Ovary (tissue), 9 donors: ENCODE data around the gene ROBO1. TPM values are rescaled to one million over a fixed set of nuclear protein-coding genes. Genes with fewer than 3 reads are reported as not detected.
"Not testable (repeated sequence)": the region's sequence is repeated elsewhere in the genome, so short reads cannot be mapped to it uniquely, and the experiment has no call there.

ENCODE experiments used
- DNase-seq, 5 donors: peaks; one replicate each; pipeline ENCODE4 v3.0.0-alpha.2; 2019 to 2020
- H3K27ac ChIP-seq, 2 donors: fragments of 200-600 bp; one replicate each; pipeline versions ENCODE4 v1.5.1 to v1.8.0; 2019 to 2022
- H3K27me3 ChIP-seq: fragments of 200-600 bp; one replicate; pipeline ENCODE4 v1.8.0; 2022
- H3K36me3 ChIP-seq: fragments of 200-600 bp; sonication (generic); one replicate; pipeline ENCODE4 v1.5.1; 2019
- H3K4me1 ChIP-seq: one replicate; pipeline ENCODE4 v1.8.1; 2013; ENCODE audit warnings: mild to moderate bottlenecking, moderate library complexity; ENCODE audit not compliant: insufficient read depth
- H3K4me3 ChIP-seq: fragments of 200-600 bp; sonication (generic); one replicate; pipeline ENCODE4 v1.5.1; 2017
- H3K9me3 ChIP-seq, 2 donors: fragments of 200-600 bp in 1 of 2; sonication (generic) in 1 of 2; one replicate each; pipeline versions ENCODE4 v1.5.1 to v1.8.1; 2013 to 2019; ENCODE audit warnings: mild to moderate bottlenecking in 1 of 2, moderate library complexity in 1 of 2
- CTCF ChIP-seq, 3 donors: fragments of 450-650 bp in 2 of 3; fragments of 200-600 bp in 1 of 3; IDR thresholded peaks; one replicate each; pipeline versions ENCODE4 v1.5.1 to v1.8.0; 2016 to 2022; ENCODE audit warnings: antibody characterized with exemption in 3 of 3, mild to moderate bottlenecking in 1 of 3
- EP300 ChIP-seq: sonication (generic); formaldehyde crosslinking; IDR thresholded peaks from one replicate; pipeline ENCODE4 v1.6.1; 2017; ENCODE audit warnings: antibody characterized with exemption
- POLR2A ChIP-seq: fragments of 450-650 bp; IDR thresholded peaks from one replicate; pipeline ENCODE4 v1.6.1; 2017; ENCODE audit warnings: antibody characterized with exemption, mild to moderate bottlenecking, moderate library complexity
- WGBS, 3 donors: extraction: QIAGEN DNeasy Blood & Tissue Kit in 1 of 3; methylation state at CpG; one replicate each; pipeline versions ENCODE4 v1.1.5 to v1.1.7; 2013 to 2017; 5-methylcytosine and 5-hydroxymethylcytosine counted together
- intact Hi-C, 4 donors: fragments of 100-400 bp; cut with DNase I; formaldehyde crosslinking; loops; one replicate each; pipeline versions ENCODE4 v1.11.0 to v1.15.1; 2022 to 2023
- polyA plus RNA-seq, 2 donors: library from polyadenylated mRNA; stranded (reverse); fragments of 200-250 nt in 1 of 2; fragments of 350-450 nt in 1 of 2; fragmentation: Illumina TruSeq in 1 of 2; extraction: RNeasy Lipid Tissue Mini Kit (QIAGEN cat#74804) in 1 of 2; gene quantifications; one replicate each; pipeline ENCODE4 v1.2.3, GENCODE V29; 2013 to 2014
- total RNA-seq, 7 donors: library from RNA; depleted of rRNA in 2 of 7; stranded (reverse); fragments of >200 nt in 2 of 7; fragmentation: NEBNext Ultra II Directional in 3 of 7; extraction: Animal tissue kit (Norgen Biotek cat#: 25700) in 3 of 7; gene quantifications; one replicate each; pipeline versions ENCODE4 v1.1.0 to v1.2.4, GENCODE V29; 2016 to 2023
- donor health status: DM: no; HTN: no; CAD: no; lungs with moderate emphysema.
- donor health status: DM: no; HTN: no; CAD: no.
- donor health status: Bipolar disorder and iron deficiency.
- donor health status: DM: yes; HTN: yes; CAD: no.
- donor health status: DM: no; HTN: no; CAD: no.
- donor health status: DM: yes; HTN: yes; CAD: no.

ROBO1 gene
- total and polyA plus RNA-seq, 9 donors, result 17.2 to 49.5 (median 29.0) TPM

GRCh38 chr3:79317551-79318518 is 450.0 kb downstream of the ROBO1 start:
- no peaks in the 10 kb centered on the region for H3K4me1 ChIP-seq
- no peak overlapping the region for H3K4me3 ChIP-seq
- no peaks in the 10 kb centered on the region for H3K36me3 ChIP-seq
- 88 to 90% (median 88%) methylated on average over 7 of the region's 7 CpGs for WGBS, 3 donors
- no peak overlapping the region for H3K27ac ChIP-seq
- no peaks in the 10 kb centered on the region for H3K9me3 ChIP-seq
- intact Hi-C loops, result no loop called here
- TF ChIP-seq EP300, result no peak
- DNase-seq, result no peak
- H3K27me3 ChIP-seq, result no peaks in the 10 kb centered on the region

GRCh38 chr3:79314962-79315361 is 452.8 kb downstream of the ROBO1 start:
- intact Hi-C loops, result no loop called here
- H3K27me3 ChIP-seq, result no peaks in the 10 kb centered on the region
- H3K4me3 ChIP-seq, result no peak overlapping the region
- TF ChIP-seq CTCF (IDR thresholded peaks at IDR 0.05) (no peak), POLR2A (no peak), EP300 (no peak)
- WGBS, 3 donors, result 86 to 90% (median 90%) methylated on average over 2 of the region's 2 CpGs
- no peaks in the 10 kb centered on the region for H3K36me3 ChIP-seq
- H3K4me1 ChIP-seq, result no peaks in the 10 kb centered on the region
- no peak for DNase-seq
- H3K9me3 ChIP-seq, result no peaks in the 10 kb centered on the region
- no peak overlapping the region for H3K27ac ChIP-seq

GRCh38 chr3:79314544-79314943 is 453.3 kb downstream of the ROBO1 start:
- no peaks in the 10 kb centered on the region for H3K4me1 ChIP-seq

GRCh38 chr3:79310016-79310415 is 457.8 kb downstream of the ROBO1 start:
- 93 to 100% (median 96%) methylated on average over 1 of the region's 1 CpG for WGBS, 3 donors
- Histone ChIP-seq H3K27ac (no peak overlapping the region), H3K4me1 (no peaks in the 10 kb centered on the region), H3K4me3 (no peak overlapping the region), H3K36me3 (no peaks in the 10 kb centered on the region), H3K9me3 (no peaks in the 10 kb centered on the region), H3K27me3 (no peaks in the 10 kb centered on the region)
- no peak for DNase-seq
- intact Hi-C loops, result no loop called here
- no peak for TF ChIP-seq EP300
- TF ChIP-seq CTCF (IDR thresholded peaks at IDR 0.05), result no peak
- TF ChIP-seq POLR2A, result no peak

More at GRCh38 chr3:79314544-79314943, 453.3 kb downstream of the ROBO1 start:
- H3K4me3 ChIP-seq, result no peak overlapping the region
- no peak for TF ChIP-seq POLR2A
- TF ChIP-seq EP300, result no peak
- TF ChIP-seq CTCF (IDR thresholded peaks at IDR 0.05), result no peak
- no peak for DNase-seq
- WGBS, 3 donors, result 88 to 96% (median 88%) methylated on average over 1 of the region's 1 CpG
- H3K27ac ChIP-seq, result no peak overlapping the region
- intact Hi-C loops, result no loop called here
- no peaks in the 10 kb centered on the region for H3K36me3 ChIP-seq
- no peaks in the 10 kb centered on the region for H3K9me3 ChIP-seq
- no peaks in the 10 kb centered on the region for H3K27me3 ChIP-seq

- Histone ChIP-seq H3K4me3 (no peak overlapping the region), H3K27ac (no peak overlapping the region), H3K9me3 (no peaks in the 10 kb centered on the region), H3K36me3 (no peaks in the 10 kb centered on the region), H3K4me1 (no peaks in the 10 kb centered on the region), H3K27me3 (no peaks in the 10 kb centered on the region)
- intact Hi-C loops, result no loop called here
- 28 to 38% (median 35%) methylated on average over 1 of the region's 1 CpG for WGBS, 3 donors
- TF ChIP-seq CTCF (IDR thresholded peaks at IDR 0.05) (no peak), EP300 (no peak), POLR2A (no peak)
- no peak for DNase-seq
Measured at GRCh38 chr3:79306934-79307570, 460.7 kb downstream of the ROBO1 start.

- DNase-seq, result peak in 2 of 5 donors; percentile 8 to 11
- WGBS, 3 donors, result 96 to 98% (median 97%) methylated on average over 33 to 40 of the region's 40 CpGs
- intact Hi-C loops, H3K9me3 ChIP-seq, H3K36me3 ChIP-seq, H3K4me1 ChIP-seq, H3K27ac ChIP-seq, H3K27me3 ChIP-seq, H3K4me3 ChIP-seq: not testable (repeated sequence)
Measured at GRCh38 chr3:79299949-79300635, 467.7 kb downstream of the ROBO1 start.
